ENCODE measurements around the gene CCDC50.

CCDC50 gene

DNA sequence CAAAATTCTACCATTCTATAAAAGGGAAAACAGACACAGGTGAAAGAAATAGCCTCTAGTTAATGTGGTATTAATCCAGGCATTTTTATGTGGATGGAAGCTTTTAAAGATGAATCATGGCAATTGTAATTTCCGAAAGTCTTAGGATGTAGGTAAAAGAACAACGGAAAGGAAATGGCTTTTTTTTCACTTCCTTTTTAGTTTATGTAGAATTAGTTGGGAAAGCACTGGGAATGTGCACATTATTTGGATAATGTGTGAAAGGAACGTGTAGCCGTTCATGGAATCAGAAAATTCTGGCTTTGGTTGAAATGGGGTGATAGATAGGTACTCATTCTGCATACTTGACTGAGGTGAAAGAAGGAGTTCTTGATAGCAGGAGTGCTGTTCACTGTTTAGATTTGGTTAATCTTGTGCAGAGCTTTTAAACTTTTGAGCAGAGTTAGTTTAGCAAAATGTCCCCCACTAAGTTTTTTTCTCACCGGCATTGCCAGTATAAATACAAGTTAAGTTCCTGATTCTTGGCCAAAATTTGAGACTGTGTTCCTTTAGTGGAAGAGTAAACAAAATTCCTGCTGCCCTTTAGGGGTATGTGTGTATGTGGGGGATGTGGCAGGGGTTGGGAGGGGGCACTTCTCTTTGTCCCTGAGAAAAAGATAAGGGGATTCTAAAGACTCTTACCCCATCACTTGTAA, 21.3 kb downstream of the CCDC50 start:
- FAIRE-seq = no peak

DNA sequence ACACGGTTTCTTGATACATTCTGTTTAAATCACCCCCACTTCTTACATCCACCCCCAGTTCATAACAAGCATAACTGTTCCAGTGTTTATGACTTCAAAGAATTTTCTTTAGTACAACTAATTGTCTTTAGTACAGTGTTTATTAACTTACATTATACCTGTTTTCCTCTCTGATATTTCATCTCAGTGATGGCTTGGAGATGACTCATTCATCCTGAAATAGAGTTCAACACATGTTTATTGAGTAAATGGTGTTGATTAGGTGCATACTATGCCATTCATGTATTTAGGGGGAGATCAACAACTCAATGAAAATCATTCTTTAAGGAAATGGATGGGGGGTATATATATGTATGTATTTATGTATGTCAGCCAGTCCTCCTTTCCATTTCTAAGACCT, 22.8 kb downstream of the CCDC50 start:
- FAIRE-seq = no peak

- no peak for FAIRE-seq
Measured at GRCh38 chr3:191353022-191353777, 24.0 kb downstream of the CCDC50 start.

DNA sequence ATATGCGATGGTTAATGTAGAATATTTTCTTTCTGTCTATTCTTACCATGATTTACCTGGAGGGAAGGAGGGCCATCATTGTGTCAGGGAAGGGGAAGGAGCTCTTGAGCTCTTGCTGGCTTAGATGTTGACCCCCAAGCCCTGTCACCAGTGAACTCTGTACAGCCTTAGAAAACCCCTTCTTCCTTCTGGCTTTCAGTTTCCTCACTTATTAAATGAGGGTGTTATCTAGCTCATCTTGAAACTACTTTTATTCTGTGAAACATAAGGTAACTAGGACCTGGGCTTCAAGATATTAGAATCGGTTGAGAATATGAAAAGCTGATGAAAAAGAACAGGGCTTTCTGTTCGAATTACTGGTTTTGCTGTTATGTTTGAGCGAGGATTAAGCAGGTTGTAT, 26.2 kb downstream of the CCDC50 start:
- FAIRE-seq = no peak

DNA sequence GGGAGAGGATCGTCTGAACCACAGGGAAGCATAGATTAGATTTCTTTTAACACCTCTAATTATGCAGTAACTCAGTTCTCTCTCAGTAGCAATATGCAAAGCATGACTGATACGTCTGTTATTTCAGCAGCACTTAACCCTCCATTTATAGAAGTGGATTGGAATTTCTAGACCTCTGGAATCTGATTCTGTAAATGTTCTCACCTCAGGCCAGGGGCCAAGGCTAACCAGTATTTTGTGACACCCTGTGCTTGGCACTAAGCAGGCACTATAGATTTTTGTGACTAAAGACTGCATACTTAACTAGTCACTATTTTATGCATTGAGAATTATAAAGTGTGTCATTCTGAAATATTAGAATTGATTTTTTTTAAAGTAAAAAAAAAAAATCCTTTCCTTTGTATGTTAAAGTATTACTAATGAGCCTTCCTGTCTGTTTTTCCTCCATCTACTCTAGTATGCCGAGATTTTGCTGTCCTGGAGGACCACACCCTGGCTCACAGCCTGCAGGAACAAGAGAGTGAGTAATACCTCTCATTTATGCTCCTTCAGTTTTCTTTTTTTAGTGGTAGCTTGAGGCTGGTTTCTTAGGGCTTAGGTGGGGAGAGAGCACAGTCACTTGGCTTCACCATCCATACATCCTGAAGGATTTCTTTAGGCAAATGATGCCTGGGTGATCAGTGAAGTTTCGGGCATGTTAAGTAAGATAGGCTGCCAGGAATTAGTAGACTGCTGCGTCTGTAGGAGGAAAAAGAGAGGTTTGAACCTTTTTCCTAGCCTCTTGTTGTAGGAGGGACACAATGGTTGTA, 27.6 kb downstream of the CCDC50 start:
- FAIRE-seq = no peak

DNA sequence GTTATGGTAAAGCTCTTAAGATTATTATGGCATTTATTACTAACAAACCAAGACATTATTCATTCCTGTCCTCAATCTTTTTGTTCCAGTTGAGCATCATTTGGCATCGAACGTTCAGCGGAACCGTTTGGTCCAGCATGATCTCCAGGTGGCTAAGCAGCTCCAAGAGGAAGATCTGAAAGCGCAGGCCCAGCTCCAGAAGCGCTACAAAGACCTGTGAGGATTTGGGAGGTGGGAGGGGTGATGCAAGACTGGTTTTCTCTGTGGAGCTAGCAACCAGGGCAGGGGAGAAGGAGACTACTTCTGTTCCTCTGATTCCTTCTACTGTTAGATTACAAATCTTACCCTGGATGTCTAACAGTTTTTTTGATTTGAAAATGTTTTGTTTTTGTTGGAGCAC, 28.7 kb downstream of the CCDC50 start:
- FAIRE-seq = no peak

DNA sequence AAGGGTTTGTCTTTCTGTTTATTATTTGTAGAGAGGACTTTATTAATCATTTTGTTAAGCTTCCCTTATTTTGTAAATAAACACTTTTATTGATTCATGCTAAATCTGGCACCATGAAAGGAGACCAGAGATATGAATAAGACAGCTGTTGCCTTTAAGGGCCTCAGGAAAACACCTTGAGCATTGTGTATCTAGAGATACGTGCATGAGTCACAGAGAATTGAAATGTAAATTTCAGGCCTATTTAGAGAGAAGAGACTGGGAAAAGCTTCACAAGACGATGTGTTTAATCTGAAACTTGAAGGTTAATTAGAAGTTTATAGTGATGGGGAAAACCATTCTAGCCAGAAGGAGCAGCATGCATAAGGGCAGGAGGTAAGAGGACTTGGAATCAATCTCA, 29.7 kb downstream of the CCDC50 start:
- FAIRE-seq = no peak

GRCh38 chr3:191360620-191361019, 31.4 kb downstream of the CCDC50 start:
- FAIRE-seq = no peak

DNA sequence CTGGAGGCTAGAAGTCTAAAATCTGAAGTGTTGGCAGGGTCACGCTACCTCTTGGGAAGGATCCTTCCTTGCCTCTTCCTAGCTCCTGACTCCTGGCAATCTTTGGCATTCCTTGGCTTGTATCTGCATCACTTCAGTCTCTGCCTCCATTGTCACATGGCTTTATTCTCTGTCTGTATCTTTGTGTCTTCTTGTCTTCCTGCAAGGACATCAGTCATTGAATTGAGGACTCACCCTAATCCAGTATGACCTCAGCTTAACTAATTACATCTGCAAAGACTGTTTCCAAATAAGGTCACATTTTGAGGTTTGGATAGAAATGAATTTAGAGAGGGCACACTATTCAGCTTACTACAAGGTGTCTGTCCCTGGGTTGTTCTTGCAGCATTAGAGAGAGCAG, 32.3 kb downstream of the CCDC50 start:
- FAIRE-seq = no peak

DNA sequence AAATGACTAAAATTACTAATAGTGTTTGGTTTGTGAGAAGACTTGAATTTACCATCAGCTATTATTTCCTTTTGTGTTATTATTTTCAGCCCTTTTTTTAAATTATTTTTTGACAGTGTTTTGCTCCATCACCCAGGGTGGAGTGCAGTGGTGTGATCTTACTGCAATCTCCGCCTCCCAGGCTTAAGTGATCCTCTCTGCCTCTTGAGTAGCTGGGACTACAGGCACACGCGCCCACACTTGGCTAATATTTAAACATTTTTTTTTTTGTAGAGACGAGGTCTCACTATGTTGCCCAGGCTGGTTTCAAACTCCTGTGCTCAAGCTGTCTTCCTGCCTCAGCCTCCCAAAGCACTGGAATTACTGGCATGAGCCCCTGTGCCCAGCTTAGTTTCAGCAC, 32.8 kb downstream of the CCDC50 start:
- FAIRE-seq = no peak

DNA sequence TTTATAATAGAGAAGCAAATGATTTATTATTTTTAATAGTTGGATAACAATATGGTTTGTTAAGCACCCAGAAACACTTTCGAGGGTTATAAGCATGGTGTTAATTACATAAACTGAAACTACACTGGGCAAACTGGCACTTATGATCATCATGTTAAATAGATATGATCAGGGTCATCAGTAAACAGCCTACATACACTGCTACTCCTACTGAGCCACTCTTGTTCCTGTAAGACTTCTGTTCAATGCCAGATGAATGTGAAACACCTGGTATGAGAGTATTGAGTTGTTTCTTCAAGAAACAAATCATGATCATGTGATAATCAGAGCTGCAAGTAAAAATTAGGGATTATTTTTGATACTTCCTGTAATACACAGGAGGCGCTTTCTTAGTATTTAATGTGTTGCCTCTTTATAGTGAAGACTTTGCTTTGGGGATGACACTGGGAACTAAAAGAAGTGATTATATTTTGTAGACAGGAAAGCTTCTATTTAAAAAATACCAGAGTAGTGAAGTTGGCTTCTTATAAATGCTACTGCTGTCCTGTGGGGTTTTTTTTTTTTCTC, 33.4 kb downstream of the CCDC50 start:
- FAIRE-seq = no peak

DNA sequence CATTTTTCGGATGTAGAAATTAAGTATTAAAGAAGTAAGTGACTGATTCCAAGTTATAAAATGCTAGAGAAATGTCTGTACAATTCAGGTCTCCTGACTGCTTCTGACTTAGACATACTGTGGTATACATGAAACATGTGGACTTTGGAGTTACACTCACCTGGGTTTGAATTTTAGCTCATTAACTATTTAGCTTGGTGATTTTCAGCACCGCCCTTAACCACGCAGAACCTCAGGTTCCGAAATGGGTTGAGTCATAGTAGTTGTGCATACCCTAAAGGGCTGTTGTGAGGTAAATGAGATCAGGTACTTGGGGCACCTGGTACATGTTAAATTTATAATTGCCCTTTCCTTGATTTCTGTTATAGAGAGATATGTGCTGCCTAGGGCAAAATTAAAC, 34.0 kb downstream of the CCDC50 start:
- FAIRE-seq = no peak

GRCh38 chr3:191366675-191367074, 37.5 kb downstream of the CCDC50 start:
- FAIRE-seq = no peak

DNA sequence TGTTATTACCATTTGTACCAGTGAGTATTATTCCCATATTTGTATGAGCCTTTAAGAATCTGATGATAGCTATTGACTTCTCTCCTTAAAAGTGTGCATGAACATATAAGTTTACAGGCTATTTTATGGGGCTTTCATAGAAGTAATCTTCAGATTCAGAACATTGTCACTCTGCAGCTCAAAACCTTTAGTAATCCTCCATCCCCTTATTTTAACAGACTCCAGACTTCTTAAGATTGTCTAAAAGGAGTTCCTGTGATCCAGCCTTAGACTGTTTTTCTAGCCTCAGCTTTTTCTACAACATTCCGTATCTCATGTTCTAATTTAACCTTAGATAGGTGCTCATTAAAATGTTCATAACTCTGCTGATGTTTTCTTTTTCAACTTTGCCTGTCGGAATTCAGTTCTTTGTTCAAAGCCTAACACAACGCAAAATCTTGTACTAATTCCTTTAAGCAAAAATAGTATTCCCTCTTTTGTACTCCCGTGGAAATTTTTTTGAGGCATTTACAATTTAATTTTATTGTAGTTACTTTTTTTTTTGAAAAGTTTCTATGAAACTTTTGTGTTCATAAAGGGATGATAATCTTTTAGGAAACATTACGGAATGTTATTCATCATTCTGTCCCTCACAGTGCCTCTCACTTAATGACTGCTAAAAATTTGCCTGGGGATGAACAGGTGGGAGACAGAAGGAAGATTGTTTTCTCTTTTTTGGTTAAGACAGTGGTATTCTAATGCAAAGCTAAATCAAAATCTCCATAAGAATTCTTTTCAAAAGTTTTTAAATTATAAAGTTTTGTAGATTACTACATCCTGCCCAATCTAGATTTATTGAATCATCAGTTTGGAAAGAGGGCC, 39.8 kb downstream of the CCDC50 start:
- no peak for FAIRE-seq

DNA sequence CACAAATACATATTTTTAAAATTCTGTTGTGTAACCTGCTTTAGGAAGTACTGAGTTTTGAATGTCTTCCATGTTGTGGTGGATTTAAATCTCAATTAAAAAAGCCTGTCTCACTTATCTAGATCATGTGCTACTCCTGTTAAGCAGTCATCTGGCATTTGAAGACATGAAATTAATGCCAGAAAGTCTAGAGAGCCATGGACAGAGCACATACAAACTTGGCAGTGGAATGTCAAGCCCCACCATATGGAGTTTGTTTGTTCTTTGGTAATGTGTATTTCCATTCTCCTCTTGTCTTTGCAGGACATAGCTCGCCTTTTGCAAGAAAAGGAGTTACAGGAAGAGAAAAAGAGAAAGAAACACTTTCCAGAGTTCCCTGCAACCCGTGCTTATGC, 40.4 kb downstream of the CCDC50 start:
- no peak for FAIRE-seq

- no peak for FAIRE-seq
Measured at GRCh38 chr3:191372122-191372521, 42.9 kb downstream of the CCDC50 start.

DNA sequence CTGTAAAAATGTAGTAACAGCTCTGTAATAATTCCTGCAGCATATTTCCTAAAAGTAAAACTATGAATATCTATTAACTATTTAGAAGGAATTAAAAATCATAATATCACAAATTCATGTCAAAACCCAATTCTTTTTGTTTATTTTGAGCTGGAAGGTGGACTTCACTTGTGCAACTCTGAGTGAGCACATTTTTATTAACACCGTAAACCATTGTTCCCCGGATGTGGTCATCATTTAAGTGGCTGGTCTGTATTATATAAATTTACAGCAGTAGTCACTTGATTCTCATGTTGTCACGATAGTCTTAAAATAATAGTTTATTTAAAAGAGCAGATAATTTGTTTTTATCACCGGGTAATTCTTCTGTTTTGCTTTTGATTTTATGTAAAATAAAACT, 44.1 kb downstream of the CCDC50 start:
- no peak for FAIRE-seq

DNA sequence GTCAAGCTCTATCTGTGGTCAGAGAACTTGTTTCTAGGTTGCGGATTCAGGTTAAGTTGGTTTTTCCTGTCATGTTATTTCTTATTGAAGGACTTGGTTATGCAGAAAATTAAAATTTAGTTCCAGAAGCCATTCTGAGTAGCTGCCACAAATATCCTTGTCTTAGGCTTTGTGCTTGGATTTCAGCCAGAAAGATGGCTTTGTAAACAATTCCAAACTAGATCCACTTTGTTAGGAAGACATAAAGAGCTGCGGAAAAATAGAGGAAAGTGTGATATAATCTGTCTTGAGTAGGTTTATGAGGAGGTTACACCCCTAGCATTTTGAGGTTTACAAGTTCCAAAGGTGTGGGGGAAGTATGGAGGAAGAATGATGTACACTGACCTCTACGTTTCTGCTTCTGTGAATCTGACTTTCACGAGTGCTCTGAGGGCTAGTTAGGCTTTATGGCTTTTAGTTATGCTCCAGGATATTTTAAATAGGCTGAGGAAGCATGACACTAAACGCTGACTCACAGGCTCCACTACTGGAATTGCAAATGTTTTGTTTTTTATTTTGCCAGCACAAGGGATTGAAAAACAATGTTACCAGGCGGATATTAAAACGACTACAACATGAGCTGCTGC, 47.4 kb downstream of the CCDC50 start:
- FAIRE-seq = no peak

- no peak for FAIRE-seq
Measured at GRCh38 chr3:191378142-191378812, 49.1 kb downstream of the CCDC50 start.

GRCh38 chr3:191379446-191379845, 50.3 kb downstream of the CCDC50 start:
- FAIRE-seq = no peak

DNA sequence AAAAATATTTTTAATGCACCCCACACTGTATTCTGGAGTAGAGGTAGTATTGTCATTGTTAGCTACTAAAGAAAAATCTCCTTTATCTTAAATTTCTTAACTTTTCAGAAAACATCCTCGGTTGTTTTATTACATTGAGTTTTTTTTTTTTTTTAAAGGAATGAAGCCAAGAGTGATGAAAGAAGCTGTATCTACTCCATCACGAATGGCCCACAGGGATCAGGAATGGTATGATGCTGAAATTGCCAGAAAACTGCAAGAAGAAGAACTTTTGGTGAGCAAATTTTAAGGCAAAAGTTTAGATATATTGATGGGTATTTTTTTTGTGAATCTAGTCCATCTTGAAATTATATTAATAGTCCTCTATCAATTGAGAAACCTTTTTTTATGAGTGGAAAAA, 50.8 kb downstream of the CCDC50 start:
- FAIRE-seq = no peak

Measured in TTC549 (cell line).